Neuron (in vitro differentiated cells): ENCODE measurements around the gene CPA5.

Experiments
- H2AFZ ChIP-seq: one replicate; pipeline ENCODE4 v1.6.1; 2013; ENCODE audit warnings: low read depth, mild to moderate bottlenecking, inconsistent platforms, low read length, moderate library complexity
- H3K27me3 ChIP-seq: one replicate; pipeline ENCODE4 v1.6.1; 2013; ENCODE audit warnings: low read length; ENCODE audit not compliant: insufficient read depth
- H3K36me3 ChIP-seq: one replicate; pipeline ENCODE4 v1.6.1; 2013; ENCODE audit warnings: low read length; ENCODE audit not compliant: insufficient read depth
- H3K4me1 ChIP-seq: one replicate; pipeline ENCODE4 v1.6.1; 2013; ENCODE audit warnings: low read length; ENCODE audit not compliant: insufficient read depth
- H3K4me3 ChIP-seq: 2 replicates; pipeline ENCODE4 v1.5.1; 2013; ENCODE audit warnings: mild to moderate bottlenecking, low read length, moderate library complexity
- H3K9me3 ChIP-seq: one replicate; pipeline ENCODE4 v1.6.1; 2013; ENCODE audit warnings: low read length

The CPA5 gene

DNA sequence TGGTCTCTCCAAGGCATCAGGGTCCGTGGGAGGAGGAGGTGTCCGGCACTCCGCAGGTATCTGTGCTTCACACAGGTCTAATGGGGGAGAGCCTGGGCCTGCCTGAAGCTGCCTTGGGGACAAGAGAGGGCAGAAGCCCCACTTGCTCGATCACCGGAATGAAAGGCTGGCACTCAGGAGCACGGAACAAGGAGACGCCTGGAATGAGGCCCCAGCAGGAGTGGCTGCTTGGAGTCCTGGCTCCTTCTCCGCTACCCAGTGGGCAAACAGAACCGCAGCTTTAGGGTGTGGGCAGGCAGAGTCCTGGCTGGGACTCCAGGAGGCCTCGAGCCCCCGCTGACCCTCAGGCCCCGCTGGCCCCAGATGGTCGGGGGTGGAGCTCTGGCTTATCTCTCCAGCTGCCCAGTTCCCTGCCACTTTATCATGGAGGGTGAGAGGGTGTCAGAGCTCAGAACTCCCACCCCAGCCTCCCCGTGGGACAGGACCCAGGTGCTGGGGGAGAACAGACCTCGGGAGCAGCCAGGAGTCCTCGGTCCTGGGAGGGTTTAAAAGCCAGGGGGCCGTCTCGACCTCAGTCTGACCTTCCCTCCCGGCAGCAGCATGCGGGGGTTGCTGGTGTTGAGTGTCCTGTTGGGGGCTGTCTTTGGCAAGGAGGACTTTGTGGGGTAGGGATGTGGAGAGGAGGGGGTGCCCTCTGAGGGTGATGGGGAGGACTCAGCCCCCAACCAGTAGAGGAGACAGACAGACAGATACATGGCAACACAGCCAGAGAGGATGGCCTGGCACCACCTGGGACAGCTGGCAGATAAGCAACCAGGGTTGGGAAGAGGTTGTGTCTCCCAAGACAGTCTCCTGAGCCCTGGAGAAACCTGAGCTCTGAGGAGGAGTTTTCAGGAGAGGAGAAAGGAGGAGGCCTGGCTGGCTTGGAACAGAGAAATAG is 35.6 kb downstream of the CPA5 start, which contains the start of gene CPA1:
CPA1 (plus strand) TSS at position 574 of the 940 bp plus-strand sequence; CDS start at position 601, 27 bp downstream.
- peaks cover 10% of the 10 kb centered on the region for H3K9me3 ChIP-seq
- peaks cover 11% of the 10 kb centered on the region for H3K4me1 ChIP-seq
- no peaks in the 10 kb centered on the region for H3K36me3 ChIP-seq
- H2AFZ ChIP-seq: no peak within 1 kb of the TSS
- no peaks in the 10 kb centered on the region for H3K27me3 ChIP-seq
- H3K4me3 ChIP-seq: no peak within 1 kb of the TSS

GRCh38 chr7:130380861-130381455 is 36.3 kb downstream of the CPA5 start:
- peaks cover 8% of the 10 kb centered on the region for H3K9me3 ChIP-seq
- peaks cover 11% of the 10 kb centered on the region for H3K4me1 ChIP-seq
- H2AFZ ChIP-seq: no peak overlapping the region
- no peak overlapping the region for H3K4me3 ChIP-seq
- H3K36me3 ChIP-seq: no peaks in the 10 kb centered on the region
- H3K27me3 ChIP-seq: no peaks in the 10 kb centered on the region

DNA sequence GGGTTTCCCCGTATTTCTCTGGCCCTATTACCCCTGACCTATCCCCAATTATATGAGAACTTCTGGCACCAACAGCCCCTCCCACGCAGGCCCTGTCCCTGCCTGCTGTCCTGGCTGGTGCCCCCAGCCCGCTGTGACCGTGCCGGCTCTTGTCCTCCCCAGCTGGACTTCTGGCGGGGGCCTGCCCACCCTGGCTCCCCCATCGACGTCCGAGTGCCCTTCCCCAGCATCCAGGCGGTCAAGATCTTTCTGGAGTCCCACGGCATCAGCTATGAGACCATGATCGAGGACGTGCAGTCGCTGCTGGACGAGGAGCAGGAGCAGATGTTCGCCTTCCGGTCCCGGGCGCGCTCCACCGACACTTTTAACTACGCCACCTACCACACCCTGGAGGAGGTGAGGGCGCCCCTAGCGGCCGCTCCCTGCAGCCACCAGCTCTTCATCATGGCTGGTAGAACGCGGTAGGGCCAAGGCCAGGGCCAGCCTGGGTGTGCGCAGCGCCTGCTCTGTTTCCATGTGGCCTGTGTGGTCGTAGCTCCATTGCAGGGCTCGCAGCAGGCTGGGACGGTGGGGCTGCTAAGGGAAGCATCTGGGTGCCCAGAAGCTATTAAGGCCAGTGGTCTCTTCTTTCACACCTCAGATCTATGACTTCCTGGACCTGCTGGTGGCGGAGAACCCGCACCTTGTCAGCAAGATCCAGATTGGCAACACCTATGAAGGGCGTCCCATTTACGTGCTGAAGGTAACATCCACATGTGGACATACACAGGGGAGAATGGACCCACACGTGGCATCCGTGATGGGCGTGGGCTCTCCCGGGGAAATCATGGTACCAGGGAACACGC is 37.1 kb downstream of the CPA5 start:
- H2AFZ ChIP-seq: no peak overlapping the region
- no peak overlapping the region for H3K4me3 ChIP-seq
- no peaks in the 10 kb centered on the region for H3K27me3 ChIP-seq
- no peaks in the 10 kb centered on the region for H3K36me3 ChIP-seq
- H3K9me3 ChIP-seq: peaks cover 4% of the 10 kb centered on the region
- peaks cover 11% of the 10 kb centered on the region for H3K4me1 ChIP-seq

- H3K36me3 ChIP-seq: no peaks in the 10 kb centered on the region
- peaks cover 24% of the 10 kb centered on the region for H3K4me1 ChIP-seq
- no peaks in the 10 kb centered on the region for H3K27me3 ChIP-seq
- H3K9me3 ChIP-seq: no peaks in the 10 kb centered on the region
- no peak overlapping the region for H3K4me3 ChIP-seq
- no peak overlapping the region for H2AFZ ChIP-seq
These were observed 38.8 kb downstream of the CPA5 start for GRCh38 chr7:130383187-130383980.

DNA sequence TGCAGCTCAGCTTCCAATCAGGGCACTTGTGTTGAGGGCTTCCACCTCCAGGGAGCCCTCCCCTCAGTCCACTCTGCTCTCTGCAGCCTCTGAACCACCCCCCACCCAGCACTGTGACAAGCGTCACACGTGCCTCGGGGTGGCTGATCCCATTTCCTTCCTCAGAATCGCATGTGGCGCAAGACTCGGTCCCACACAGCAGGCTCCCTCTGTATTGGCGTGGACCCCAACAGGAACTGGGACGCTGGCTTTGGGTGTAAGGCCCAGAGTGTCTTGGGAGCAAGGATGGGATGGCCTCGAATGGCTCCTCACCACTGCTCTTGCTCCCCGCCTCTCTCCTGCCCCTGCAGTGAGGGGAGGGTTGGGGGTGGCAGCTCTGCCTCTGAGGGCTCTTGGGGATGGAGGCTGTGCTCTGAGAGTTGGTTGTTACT is 39.8 kb downstream of the CPA5 start:
- H3K27me3 ChIP-seq: no peaks in the 10 kb centered on the region
- peaks cover 25% of the 10 kb centered on the region for H3K4me1 ChIP-seq
- no peaks in the 10 kb centered on the region for H3K36me3 ChIP-seq
- H3K4me3 ChIP-seq: no peak overlapping the region
- H3K9me3 ChIP-seq: peaks cover 3% of the 10 kb centered on the region
- H2AFZ ChIP-seq: no peak overlapping the region

GRCh38 chr7:130384841-130385599 is 40.4 kb downstream of the CPA5 start:
- Histone ChIP-seq H3K27me3 (no peaks in the 10 kb centered on the region), H3K4me3 (no peak overlapping the region), H3K9me3 (peaks cover 3% of the 10 kb centered on the region), H2AFZ (no peak overlapping the region), H3K4me1 (peaks cover 22% of the 10 kb centered on the region), H3K36me3 (no peaks in the 10 kb centered on the region)

GRCh38 chr7:130385600-130386066 is 41.0 kb downstream of the CPA5 start:
- H2AFZ ChIP-seq: no peak overlapping the region
- H3K36me3 ChIP-seq: no peaks in the 10 kb centered on the region
- peaks cover 16% of the 10 kb centered on the region for H3K4me1 ChIP-seq
- H3K27me3 ChIP-seq: no peaks in the 10 kb centered on the region
- no peak overlapping the region for H3K4me3 ChIP-seq
- peaks cover 3% of the 10 kb centered on the region for H3K9me3 ChIP-seq

- no peaks in the 10 kb centered on the region for H3K36me3 ChIP-seq
- H3K4me1 ChIP-seq: peaks cover 15% of the 10 kb centered on the region
- no peak overlapping the region for H2AFZ ChIP-seq
- no peaks in the 10 kb centered on the region for H3K27me3 ChIP-seq
- H3K4me3 ChIP-seq: no peak overlapping the region
- peaks cover 3% of the 10 kb centered on the region for H3K9me3 ChIP-seq
These were observed 42.3 kb downstream of the CPA5 start for GRCh38 chr7:130386876-130387275.

DNA sequence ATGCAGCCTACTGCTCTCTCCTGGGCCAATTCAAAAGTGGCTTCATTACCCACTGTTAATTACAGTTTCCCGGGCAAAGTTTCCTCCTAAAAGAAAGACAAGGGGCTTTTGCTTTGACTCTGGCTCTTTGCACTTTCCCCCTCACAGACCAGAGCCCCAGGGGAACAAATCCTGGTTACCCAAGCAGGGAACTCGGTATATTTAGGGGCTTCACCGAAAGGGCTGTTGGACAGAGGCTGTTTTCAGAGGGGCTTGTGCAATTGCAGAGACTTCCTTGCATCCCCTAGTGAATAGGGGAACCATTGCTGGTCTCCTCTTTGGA is 42.7 kb downstream of the CPA5 start:
- H3K36me3 ChIP-seq: no peaks in the 10 kb centered on the region
- H3K9me3 ChIP-seq: peaks cover 3% of the 10 kb centered on the region
- H3K4me3 ChIP-seq: no peak overlapping the region
- H2AFZ ChIP-seq: no peak overlapping the region
- no peaks in the 10 kb centered on the region for H3K27me3 ChIP-seq
- H3K4me1 ChIP-seq: peaks cover 15% of the 10 kb centered on the region

- peaks cover 3% of the 10 kb centered on the region for H3K9me3 ChIP-seq
- no peaks in the 10 kb centered on the region for H3K36me3 ChIP-seq
- no peak overlapping the region for H3K4me3 ChIP-seq
- H3K4me1 ChIP-seq: peaks cover 19% of the 10 kb centered on the region
- no peak overlapping the region for H2AFZ ChIP-seq
- H3K27me3 ChIP-seq: no peaks in the 10 kb centered on the region
These were observed 43.2 kb downstream of the CPA5 start for GRCh38 chr7:130387628-130388403.

DNA sequence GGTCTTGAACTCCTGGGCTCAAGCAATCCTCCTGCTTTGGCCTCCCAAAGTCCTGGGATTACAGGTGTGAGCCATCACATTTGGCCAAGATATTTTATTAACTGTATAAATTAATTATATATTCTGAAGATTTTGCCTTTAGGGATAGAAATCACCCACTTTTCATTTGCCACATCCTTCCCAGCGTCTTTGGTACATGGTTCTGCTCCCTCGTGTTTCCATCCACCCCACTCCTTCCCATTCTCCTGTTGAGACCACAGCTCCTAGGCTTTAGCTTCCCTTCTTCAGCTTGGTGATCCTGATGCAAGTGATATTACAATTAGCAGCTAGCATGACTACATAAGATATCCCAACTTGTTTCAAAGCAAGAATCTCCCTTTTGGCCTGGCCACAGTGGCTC is 44.1 kb downstream of the CPA5 start:
- Histone ChIP-seq H3K27me3 (no peaks in the 10 kb centered on the region), H3K9me3 (peaks cover 3% of the 10 kb centered on the region), H2AFZ (no peak overlapping the region), H3K4me1 (peaks cover 23% of the 10 kb centered on the region), H3K36me3 (no peaks in the 10 kb centered on the region), H3K4me3 (no peak overlapping the region)
